Breast epithelium (tissue), 3 donors: Measurements from ENCODE around the gene RPUSD1.

ENCODE experiments used
- CTCF ChIP-seq, 3 donors: fragments of 450-650 bp; IDR thresholded peaks; one replicate each; pipeline ENCODE4 v1.5.1; 2016 to 2017; ENCODE audit warnings: antibody characterized with exemption in 3 of 3, mild to moderate bottlenecking in 3 of 3, moderate library complexity in 3 of 3
- POLR2A ChIP-seq: fragments of 450-650 bp; IDR thresholded peaks from one replicate; pipeline ENCODE4 v1.6.1; 2016; ENCODE audit warnings: antibody characterized with exemption, mild to moderate bottlenecking, moderate library complexity
- POLR2AphosphoS5 ChIP-seq, 3 donors: sonication (generic); formaldehyde crosslinking; IDR thresholded peaks; one replicate each; pipeline ENCODE4 v1.6.1; 2017; ENCODE audit warnings: antibody characterized with exemption in 3 of 3

GRCh38 chr16:794091-794822 lies 6.1 kb upstream of the RPUSD1 start:
- TF ChIP-seq CTCF (IDR thresholded peaks at IDR 0.05): no peak
- TF ChIP-seq POLR2A: no peak
- no peak for TF ChIP-seq POLR2AphosphoS5 (IDR thresholded peaks at IDR 0.05)
